Peyer's patch (tissue), 4 donors: ENCODE measurements around the gene CNNM2. TPM values are rescaled to one million over a fixed set of nuclear protein-coding genes. Genes with fewer than 3 reads are reported as not detected.

ENCODE experiments used
- DNase-seq, 3 donors: peaks; one replicate each; pipeline ENCODE4 v3.0.0-alpha.2; 2017 to 2019
- H3K27ac ChIP-seq, 4 donors: fragments of 200-600 bp; sonication (generic); one replicate each; pipeline ENCODE4 v1.5.1; 2016 to 2019
- H3K27me3 ChIP-seq, 2 donors: fragments of 200-600 bp; sonication (generic); one replicate each; pipeline ENCODE4 v1.5.1; 2019
- H3K36me3 ChIP-seq, 3 donors: fragments of 200-600 bp; sonication (generic); one replicate each; pipeline ENCODE4 v1.5.1; 2016 to 2019
- H3K4me1 ChIP-seq, 4 donors: fragments of 200-600 bp; sonication (generic); one replicate each; pipeline ENCODE4 v1.5.1; 2016 to 2019
- H3K4me3 ChIP-seq, 4 donors: fragments of 200-600 bp; sonication (generic); 1 replicate in 3 of 4; 2 replicates in 1 of 4; pipeline ENCODE4 v1.5.1; 2016 to 2019; ENCODE audit warnings: mild to moderate bottlenecking in 1 of 4
- H3K9me3 ChIP-seq, 4 donors: fragments of 200-600 bp; sonication (generic); one replicate each; pipeline ENCODE4 v1.5.1; 2016 to 2019; ENCODE audit warnings: mild to moderate bottlenecking in 1 of 4
- CTCF ChIP-seq, 6 experiments: fragments of 450-650 bp in 4 of 6; fragments of 200-600 bp in 2 of 6; sonication (generic) in 1 of 6; IDR thresholded peaks; one replicate each; pipeline ENCODE4 v1.5.1; 2017 to 2019; ENCODE audit warnings: antibody characterized with exemption in 6 of 6, mild to moderate bottlenecking in 3 of 6, moderate library complexity in 1 of 6
- small RNA-seq, 2 donors: library from RNA; depleted of rRNA; stranded (forward); fragments of <200 nt; gene quantifications; one replicate each; pipeline ENCODE3, GENCODE V24; 2016
- total RNA-seq, 4 donors: library from RNA; depleted of rRNA; stranded (reverse); fragments of >200 nt; gene quantifications; one replicate each; pipeline ENCODE4 v1.1.0, GENCODE V29; 2016

The CNNM2 gene
- total RNA-seq, 4 donors from 2014 or later = 15.8 to 39.6 (median 19.2) TPM

- Histone ChIP-seq H3K4me3 (no peak overlapping the region), H3K36me3 (peaks cover 0 to 29% (median 0%) of the 10 kb centered on the region in 3 donors), H3K4me1 (no peaks in the 10 kb centered on the region), H3K27ac (no peak overlapping the region), H3K27me3 (no peaks in the 10 kb centered on the region), H3K9me3 (no peaks in the 10 kb centered on the region)
- DNase-seq = no peak
- no peak for TF ChIP-seq CTCF (IDR thresholded peaks at IDR 0.05)
Measured at GRCh38 chr10:103139803-103140202, 221.7 kb downstream of the CNNM2 start.

Small RNAs within 50 kb of the gene (small RNA-seq; reads per million reads assigned to genes)
- gene AS3MT (0 reads per million in 2 donors), gene RF00026 (0 reads per million in 2 donors), gene RF02271 (0 reads per million in 2 donors)

Other genes with a start within 250 kb of the CNNM2 start
- gene ARL3, start 203.9 kb upstream of the CNNM2 start, total RNA-seq = 1 to 10 TPM; 1.4 to 9.1 (median 2.4) TPM
- 10 to 100 TPM in 1 of 4 donors, 1 to 10 TPM in 3; 1.9 to 37.1 (median 8.0) TPM for gene SFXN2, start 203.7 kb upstream of the CNNM2 start, total RNA-seq
- gene WBP1L, start 174.3 kb upstream of the CNNM2 start, total RNA-seq = 10 to 100 TPM; 38.0 to 78.3 (median 65.8) TPM
- not detected for gene CYP17A1, start 80.9 kb upstream of the CNNM2 start, total RNA-seq
- gene BORCS7, start 64.0 kb upstream of the CNNM2 start, total RNA-seq = 10 to 100 TPM; 19.6 to 51.2 (median 37.1) TPM
- gene AS3MT, start 48.8 kb upstream of the CNNM2 start, total RNA-seq = 1 to 10 TPM in 2 of 4 donors, not detected in 2; 3.6 to 5.8 TPM